Osteoblast (primary cell): ENCODE measurements around the gene MBOAT2. TPM values are rescaled to one million over a fixed set of nuclear protein-coding genes. Genes with fewer than 3 reads are reported as not detected.

Experiments
- DNase-seq: peaks from one replicate; pipeline ENCODE4 v3.0.0; 2011; ENCODE audit warnings: low spot score, mixed read lengths; ENCODE audit not compliant: insufficient read length; ENCODE audit errors: missing footprints
- H2AFZ ChIP-seq: 2 replicates; pipeline ENCODE4 v1.6.0; 2011; ENCODE audit warnings: mild to moderate bottlenecking, low read length
- H3K27ac ChIP-seq: 2 replicates; pipeline ENCODE4 v1.5.1; 2011; ENCODE audit warnings: mild to moderate bottlenecking, low read depth, low read length, moderate library complexity
- H3K27me3 ChIP-seq: 2 replicates; pipeline ENCODE4 v1.6.0; 2012; ENCODE audit warnings: mild to moderate bottlenecking, control low read depth, inconsistent platforms, low read length, moderate library complexity; ENCODE audit not compliant: insufficient read depth
- H3K36me3 ChIP-seq: 2 replicates; pipeline ENCODE4 v1.5.1; 2011; ENCODE audit warnings: mild to moderate bottlenecking, low read length, control low read depth, moderate library complexity; ENCODE audit not compliant: insufficient read depth
- H3K4me1 ChIP-seq: 2 replicates; pipeline ENCODE4 v1.5.1; 2011; ENCODE audit warnings: mild to moderate bottlenecking, low read length, control low read depth, moderate library complexity; ENCODE audit not compliant: insufficient read depth
- H3K4me2 ChIP-seq: 2 replicates; pipeline ENCODE4 v1.6.0; 2011; ENCODE audit warnings: mild to moderate bottlenecking, low read length; ENCODE audit not compliant: insufficient read depth
- H3K4me3 ChIP-seq: fragments of 200-600 bp; sonication (generic); 3 replicates; pipeline ENCODE4 v1.5.1; 2012; ENCODE audit warnings: mild to moderate bottlenecking, low read length, inconsistent platforms; ENCODE audit not compliant: insufficient read depth
- H3K79me2 ChIP-seq: 2 replicates; pipeline ENCODE4 v1.6.0; 2012; ENCODE audit warnings: mild to moderate bottlenecking, low read length, control low read depth, inconsistent platforms; ENCODE audit not compliant: insufficient read depth
- H3K9me3 ChIP-seq: 2 replicates; pipeline ENCODE4 v1.5.1; 2011; ENCODE audit warnings: low read depth, low read length, control low read depth
- H4K20me1 ChIP-seq: 2 replicates; pipeline ENCODE4 v1.6.0; 2012; ENCODE audit warnings: mild to moderate bottlenecking, low read length, control low read depth; ENCODE audit not compliant: insufficient read depth
- total RNA-seq: library from RNA; depleted of rRNA; stranded (reverse); fragments of >200 nt; gene quantifications from 2 replicates; pipeline ENCODE4 v1.2.3, GENCODE V29; 2012
- TF ChIP-seq, protein P1 (sequence below): IDR thresholded peaks from 2 replicates; pipeline ENCODE4 v1.5.1; 2011; ENCODE audit warnings: mild to moderate bottlenecking, low read depth, low read length, moderate library complexity; ENCODE audit errors: extremely low read depth

Gene MBOAT2
- total RNA-seq, 1 donor = 54.3 TPM

GRCh38 chr2:8886202-8886518 is 117.3 kb downstream of the MBOAT2 start:
- Histone ChIP-seq H3K4me3 (no peak overlapping the region), H3K4me2 (no peak overlapping the region), H3K79me2 (no peaks in the 10 kb centered on the region), H3K36me3 (peaks cover 9% of the 10 kb centered on the region), H3K9me3 (no peaks in the 10 kb centered on the region), H3K27me3 (no peaks in the 10 kb centered on the region), H3K27ac (no peak overlapping the region), H3K4me1 (no peaks in the 10 kb centered on the region), H4K20me1 (peaks cover 2% of the 10 kb centered on the region), H2AFZ (no peak overlapping the region)
- DNase-seq = no peak
- TF ChIP-seq, protein P1, sequence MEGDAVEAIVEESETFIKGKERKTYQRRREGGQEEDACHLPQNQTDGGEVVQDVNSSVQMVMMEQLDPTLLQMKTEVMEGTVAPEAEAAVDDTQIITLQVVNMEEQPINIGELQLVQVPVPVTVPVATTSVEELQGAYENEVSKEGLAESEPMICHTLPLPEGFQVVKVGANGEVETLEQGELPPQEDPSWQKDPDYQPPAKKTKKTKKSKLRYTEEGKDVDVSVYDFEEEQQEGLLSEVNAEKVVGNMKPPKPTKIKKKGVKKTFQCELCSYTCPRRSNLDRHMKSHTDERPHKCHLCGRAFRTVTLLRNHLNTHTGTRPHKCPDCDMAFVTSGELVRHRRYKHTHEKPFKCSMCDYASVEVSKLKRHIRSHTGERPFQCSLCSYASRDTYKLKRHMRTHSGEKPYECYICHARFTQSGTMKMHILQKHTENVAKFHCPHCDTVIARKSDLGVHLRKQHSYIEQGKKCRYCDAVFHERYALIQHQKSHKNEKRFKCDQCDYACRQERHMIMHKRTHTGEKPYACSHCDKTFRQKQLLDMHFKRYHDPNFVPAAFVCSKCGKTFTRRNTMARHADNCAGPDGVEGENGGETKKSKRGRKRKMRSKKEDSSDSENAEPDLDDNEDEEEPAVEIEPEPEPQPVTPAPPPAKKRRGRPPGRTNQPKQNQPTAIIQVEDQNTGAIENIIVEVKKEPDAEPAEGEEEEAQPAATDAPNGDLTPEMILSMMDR = no peak

GRCh38 chr2:8885449-8886201 is 117.9 kb downstream of the MBOAT2 start:
- Histone ChIP-seq H3K27ac (no peak overlapping the region), H3K4me2 (no peak overlapping the region), H2AFZ (no peak overlapping the region), H3K4me3 (no peak overlapping the region), H3K36me3 (peaks cover 14% of the 10 kb centered on the region), H3K9me3 (no peaks in the 10 kb centered on the region), H3K27me3 (no peaks in the 10 kb centered on the region), H4K20me1 (peaks cover 2% of the 10 kb centered on the region), H3K4me1 (no peaks in the 10 kb centered on the region), H3K79me2 (no peaks in the 10 kb centered on the region)
- TF ChIP-seq, protein P1 = no peak
- no peak for DNase-seq

DNA sequence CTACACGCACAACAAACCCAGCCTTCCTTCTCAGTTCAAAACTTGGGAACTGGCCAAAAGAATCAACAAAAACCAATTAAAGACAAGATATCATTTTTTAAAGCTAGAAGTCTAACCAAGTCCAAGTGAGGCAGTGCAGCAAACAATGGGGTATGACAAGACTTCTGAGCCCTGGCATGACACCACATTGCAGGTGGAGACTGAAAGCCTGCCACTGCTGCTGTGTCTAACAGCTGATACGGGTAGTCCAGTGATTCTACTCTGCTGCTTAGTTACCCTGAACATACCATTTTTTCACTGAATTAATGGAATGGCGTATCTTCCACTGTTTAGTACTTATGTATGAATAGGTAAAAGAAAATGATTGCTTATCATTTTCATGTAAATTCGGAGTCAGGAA is 118.7 kb downstream of the MBOAT2 start:
- DNase-seq = no peak
- no peak overlapping the region for H2AFZ ChIP-seq
- no peak overlapping the region for H3K4me3 ChIP-seq

DNA sequence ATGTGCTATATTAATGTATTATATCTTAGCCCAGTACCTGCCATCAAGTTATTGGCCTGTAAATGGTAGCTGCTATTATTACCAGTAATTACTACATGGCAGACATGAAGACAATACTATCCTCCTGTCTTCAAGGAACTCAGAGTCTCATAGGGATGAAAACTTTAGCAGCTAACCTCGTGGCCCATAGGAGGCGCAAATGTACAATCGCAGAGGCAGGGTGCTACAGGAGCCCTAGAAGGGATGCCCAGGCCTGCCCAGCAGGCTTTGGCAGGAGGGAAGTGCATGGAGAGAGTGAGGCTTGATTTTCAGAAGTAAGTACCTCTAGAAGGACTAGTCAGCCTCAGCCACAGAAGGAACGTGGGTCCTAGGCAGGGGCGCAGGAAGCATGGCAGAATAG is 121.4 kb downstream of the MBOAT2 start:
- TF ChIP-seq, protein P1 = peak; percentile 57
- no peaks in the 10 kb centered on the region for H3K9me3 ChIP-seq
- H3K4me2 ChIP-seq = no peak overlapping the region
- peak; percentile 1 for DNase-seq
- no peak overlapping the region for H2AFZ ChIP-seq
- no peaks in the 10 kb centered on the region for H3K4me1 ChIP-seq
- peaks cover 34% of the 10 kb centered on the region for H3K36me3 ChIP-seq
- no peaks in the 10 kb centered on the region for H3K27me3 ChIP-seq
- H3K79me2 ChIP-seq = no peaks in the 10 kb centered on the region
- H4K20me1 ChIP-seq = no peaks in the 10 kb centered on the region
- no peak overlapping the region for H3K27ac ChIP-seq
- no peak overlapping the region for H3K4me3 ChIP-seq

More for the DNA sequence above, 118.7 kb downstream of the MBOAT2 start:
- Histone ChIP-seq H3K9me3 (no peaks in the 10 kb centered on the region), H3K4me1 (no peaks in the 10 kb centered on the region), H4K20me1 (peaks cover 2% of the 10 kb centered on the region), H3K4me2 (no peak overlapping the region), H3K27ac (no peak overlapping the region), H3K27me3 (no peaks in the 10 kb centered on the region), H3K79me2 (no peaks in the 10 kb centered on the region), H3K36me3 (peaks cover 21% of the 10 kb centered on the region)
- TF ChIP-seq, protein P1 = no peak
